H1 (cell line): ENCODE data around the gene ULBP3. TPM values are rescaled to one million over a fixed set of nuclear protein-coding genes. Genes with fewer than 3 reads are reported as not detected.

Experiments
- BCL11A ChIP-seq, 2 experiments: IDR thresholded peaks; one replicate each; pipeline ENCODE4 v1.6.1; 2011; ENCODE audit warnings: low read depth in 2 of 2, low read length in 2 of 2, mild to moderate bottlenecking in 2 of 2
- E2F6 ChIP-seq: IDR thresholded peaks from 2 replicates; pipeline ENCODE4 v1.6.1; 2012; ENCODE audit warnings: inconsistent platforms
- EZH2 ChIP-seq: fragments of 200-600 bp; sonication (generic); IDR thresholded peaks from 2 replicates; pipeline ENCODE4 v1.7.1; 2012; ENCODE audit warnings: low read depth, mild to moderate bottlenecking, moderate library complexity, low read length, inconsistent platforms; ENCODE audit not compliant: severe bottlenecking
- GTF2F1 ChIP-seq: IDR thresholded peaks from 2 replicates; pipeline ENCODE4 v1.6.1; 2012; ENCODE audit warnings: low read depth, low read length, improper control_type of control experiment, borderline replicate concordance
- HDAC2 ChIP-seq, 2 experiments: fragments of 300-600 bp in 1 of 2; sonication (generic) in 1 of 2; IDR thresholded peaks; 2 replicates each; pipeline ENCODE4 v1.6.1; 2011 to 2012; ENCODE audit warnings: low read depth in 2 of 2, low read length in 2 of 2, mild to moderate bottlenecking in 2 of 2, moderate library complexity in 2 of 2, borderline replicate concordance in 1 of 2, inconsistent platforms in 1 of 2
- POU5F1 ChIP-seq: IDR thresholded peaks from 2 replicates; pipeline ENCODE4 v1.6.1; 2011; ENCODE audit warnings: low read depth, mild to moderate bottlenecking, low read length, moderate library complexity
- RXRA ChIP-seq: IDR thresholded peaks from 2 replicates; pipeline ENCODE4 v1.6.1; 2011; ENCODE audit warnings: low read depth, mild to moderate bottlenecking, low read length, moderate library complexity; ENCODE audit not compliant: insufficient read depth
- SIN3A ChIP-seq, 2 experiments: IDR thresholded peaks in 1 of 2; conservative IDR thresholded peaks in 1 of 2; 2 replicates each; pipeline ENCODE4 v1.6.1; 2011 to 2012; ENCODE audit warnings: low read length in 2 of 2, improper control_type of control experiment in 1 of 2, low read depth in 1 of 2, mild to moderate bottlenecking in 1 of 2
- polyA plus RNA-seq, 7 experiments: library from polyadenylated mRNA; depleted of rRNA in 3 of 7; stranded (reverse) in 5 of 7; unstranded in 2 of 7; fragments of >200 nt in 5 of 7; fragments of 200-250 nt in 2 of 7; gene quantifications; 1 replicate in 5 of 7; 2 replicates in 1 of 7; 4 replicates in 1 of 7; pipeline versions ENCODE4 v1.2.1 to v1.2.3, GENCODE V29; 2011 to 2013; ENCODE audit warnings: missing spikeins in 2 of 7, mixed read lengths in 2 of 7
- total RNA-seq: library from RNA; stranded (reverse); fragmentation: NEBNext Ultra II Directional; extraction: Animal tissue kit (Norgen Biotek cat#: 25700); gene quantifications from 2 replicates; pipeline ENCODE4 v1.2.1, GENCODE V29; 2021

Gene ULBP3
- total and polyA plus RNA-seq, 2 of the 8 experiments (the other 6 are each of a cell fraction or from before 2014, with no cell fraction given): 1.9 to 4.2 TPM

GRCh38 chr6:150032598-150032997 lies 36.3 kb downstream of the ULBP3 start (continued):
- no peak for TF ChIP-seq E2F6
- no peak for TF ChIP-seq POU5F1
- TF ChIP-seq GTF2F1: no peak
- no peak for TF ChIP-seq RXRA
- no peak for TF ChIP-seq BCL11A (IDR thresholded peaks at IDR 0.05; ENCODE audit: low read depth in 2 of 2, low read length in 2 of 2)
- TF ChIP-seq SIN3A (conservative IDR thresholded peaks at IDR 0.05 in 1 of 2, IDR thresholded peaks at IDR 0.05 in 1 of 2; ENCODE audit: low read depth in 1 of 2, low read length in 2 of 2): no peak
- TF ChIP-seq EZH2: no peak
- no peak for TF ChIP-seq HDAC2 (IDR thresholded peaks at IDR 0.05; ENCODE audit: borderline replicate concordance in 1 of 2, low read depth in 2 of 2, low read length in 2 of 2)
